GM21737 (cell line): ENCODE results near the gene PBX1.

Experiments used
- ATAC-seq: cut with Tn5 transposase; IDR thresholded peaks from one replicate; pipeline ENCODE4 v1.9.1; 2021; ENCODE audit warnings: mild to moderate bottlenecking, moderate library complexity; ENCODE audit not compliant: unreplicated experiment

The PBX1 gene

GRCh38 chr1:164846731-164847691 is 288.0 kb downstream of the PBX1 start:
- ATAC-seq, result no peak

GRCh38 chr1:164853146-164853545 is 294.2 kb downstream of the PBX1 start:
- ATAC-seq, result no peak

- no peak for ATAC-seq
Measured at GRCh38 chr1:164855716-164856329, 296.8 kb downstream of the PBX1 start.

- no peak for ATAC-seq
Measured at GRCh38 chr1:164856381-164856780, 297.4 kb downstream of the PBX1 start.

- no peak for ATAC-seq
Measured at GRCh38 chr1:164857439-164857838, 298.5 kb downstream of the PBX1 start.

GRCh38 chr1:164858096-164858632 is 299.2 kb downstream of the PBX1 start:
- no peak for ATAC-seq

GRCh38 chr1:164861632-164862031 is 302.6 kb downstream of the PBX1 start:
- no peak for ATAC-seq

- no peak for ATAC-seq
Measured at GRCh38 chr1:164863056-164863455, 304.1 kb downstream of the PBX1 start.

- no peak for ATAC-seq
Measured at GRCh38 chr1:164864161-164864560, 305.2 kb downstream of the PBX1 start.

- ATAC-seq, result no peak
Measured at GRCh38 chr1:164865385-164865784, 306.4 kb downstream of the PBX1 start.

GRCh38 chr1:164867590-164867989 is 308.6 kb downstream of the PBX1 start:
- ATAC-seq, result no peak

- no peak for ATAC-seq
Measured at GRCh38 chr1:164868990-164869389, 310.0 kb downstream of the PBX1 start.

GRCh38 chr1:164875518-164875917 is 316.5 kb downstream of the PBX1 start:
- no peak for ATAC-seq

- no peak for ATAC-seq
Measured at GRCh38 chr1:164876398-164877116, 317.6 kb downstream of the PBX1 start.

GRCh38 chr1:164880199-164880598 is 321.2 kb downstream of the PBX1 start:
- ATAC-seq, result no peak

- no peak for ATAC-seq
Measured at GRCh38 chr1:164880644-164881043, 321.7 kb downstream of the PBX1 start.

- no peak for ATAC-seq
Measured at GRCh38 chr1:164885311-164885710, 326.3 kb downstream of the PBX1 start.

GRCh38 chr1:164886101-164886500 is 327.1 kb downstream of the PBX1 start:
- no peak for ATAC-seq

GRCh38 chr1:164891615-164892014 is 332.6 kb downstream of the PBX1 start:
- ATAC-seq, result no peak

- ATAC-seq, result no peak
Measured at GRCh38 chr1:164895026-164895912, 336.3 kb downstream of the PBX1 start.
